ENCODE results near the gene ZNF784.

DNA sequence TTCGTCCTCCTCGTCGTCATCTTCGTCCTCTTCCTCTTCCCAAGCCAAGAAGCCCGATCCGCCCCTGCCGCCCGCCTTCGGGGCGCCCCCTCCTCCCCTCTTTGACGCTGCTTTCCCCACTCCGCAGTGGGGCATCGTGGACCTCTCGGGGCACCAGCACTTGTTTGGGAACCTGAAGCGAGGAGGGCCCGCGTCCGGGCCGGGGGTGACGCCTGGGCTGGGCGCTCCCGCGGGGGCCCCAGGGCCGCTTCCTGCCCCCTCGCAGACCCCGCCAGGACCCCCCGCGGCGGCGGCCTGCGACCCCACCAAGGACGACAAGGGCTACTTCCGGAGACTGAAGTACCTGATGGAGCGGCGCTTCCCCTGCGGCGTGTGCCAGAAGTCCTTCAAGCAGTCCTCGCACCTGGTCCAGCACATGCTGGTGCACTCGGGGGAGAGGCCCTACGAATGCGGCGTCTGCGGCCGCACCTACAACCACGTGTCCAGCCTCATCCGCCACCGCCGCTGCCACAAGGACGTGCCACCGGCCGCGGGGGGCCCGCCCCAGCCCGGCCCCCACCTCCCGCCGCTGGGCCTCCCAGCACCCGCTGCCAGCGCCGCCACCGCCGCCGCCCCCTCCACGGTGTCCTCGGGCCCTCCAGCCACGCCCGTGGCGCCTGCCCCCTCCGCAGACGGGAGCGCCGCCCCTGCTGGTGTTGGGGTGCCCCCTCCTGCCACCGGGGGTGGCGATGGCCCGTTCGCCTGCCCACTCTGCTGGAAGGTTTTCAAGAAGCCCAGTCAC is 10.2 kb downstream of the ZNF784 start:
- TF ChIP-seq, protein P1, sequence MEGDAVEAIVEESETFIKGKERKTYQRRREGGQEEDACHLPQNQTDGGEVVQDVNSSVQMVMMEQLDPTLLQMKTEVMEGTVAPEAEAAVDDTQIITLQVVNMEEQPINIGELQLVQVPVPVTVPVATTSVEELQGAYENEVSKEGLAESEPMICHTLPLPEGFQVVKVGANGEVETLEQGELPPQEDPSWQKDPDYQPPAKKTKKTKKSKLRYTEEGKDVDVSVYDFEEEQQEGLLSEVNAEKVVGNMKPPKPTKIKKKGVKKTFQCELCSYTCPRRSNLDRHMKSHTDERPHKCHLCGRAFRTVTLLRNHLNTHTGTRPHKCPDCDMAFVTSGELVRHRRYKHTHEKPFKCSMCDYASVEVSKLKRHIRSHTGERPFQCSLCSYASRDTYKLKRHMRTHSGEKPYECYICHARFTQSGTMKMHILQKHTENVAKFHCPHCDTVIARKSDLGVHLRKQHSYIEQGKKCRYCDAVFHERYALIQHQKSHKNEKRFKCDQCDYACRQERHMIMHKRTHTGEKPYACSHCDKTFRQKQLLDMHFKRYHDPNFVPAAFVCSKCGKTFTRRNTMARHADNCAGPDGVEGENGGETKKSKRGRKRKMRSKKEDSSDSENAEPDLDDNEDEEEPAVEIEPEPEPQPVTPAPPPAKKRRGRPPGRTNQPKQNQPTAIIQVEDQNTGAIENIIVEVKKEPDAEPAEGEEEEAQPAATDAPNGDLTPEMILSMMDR (IDR thresholded peaks at IDR 0.05; ENCODE audit: low read depth, low read length, missing input control) = no peak
- TF ChIP-seq, protein P2, sequence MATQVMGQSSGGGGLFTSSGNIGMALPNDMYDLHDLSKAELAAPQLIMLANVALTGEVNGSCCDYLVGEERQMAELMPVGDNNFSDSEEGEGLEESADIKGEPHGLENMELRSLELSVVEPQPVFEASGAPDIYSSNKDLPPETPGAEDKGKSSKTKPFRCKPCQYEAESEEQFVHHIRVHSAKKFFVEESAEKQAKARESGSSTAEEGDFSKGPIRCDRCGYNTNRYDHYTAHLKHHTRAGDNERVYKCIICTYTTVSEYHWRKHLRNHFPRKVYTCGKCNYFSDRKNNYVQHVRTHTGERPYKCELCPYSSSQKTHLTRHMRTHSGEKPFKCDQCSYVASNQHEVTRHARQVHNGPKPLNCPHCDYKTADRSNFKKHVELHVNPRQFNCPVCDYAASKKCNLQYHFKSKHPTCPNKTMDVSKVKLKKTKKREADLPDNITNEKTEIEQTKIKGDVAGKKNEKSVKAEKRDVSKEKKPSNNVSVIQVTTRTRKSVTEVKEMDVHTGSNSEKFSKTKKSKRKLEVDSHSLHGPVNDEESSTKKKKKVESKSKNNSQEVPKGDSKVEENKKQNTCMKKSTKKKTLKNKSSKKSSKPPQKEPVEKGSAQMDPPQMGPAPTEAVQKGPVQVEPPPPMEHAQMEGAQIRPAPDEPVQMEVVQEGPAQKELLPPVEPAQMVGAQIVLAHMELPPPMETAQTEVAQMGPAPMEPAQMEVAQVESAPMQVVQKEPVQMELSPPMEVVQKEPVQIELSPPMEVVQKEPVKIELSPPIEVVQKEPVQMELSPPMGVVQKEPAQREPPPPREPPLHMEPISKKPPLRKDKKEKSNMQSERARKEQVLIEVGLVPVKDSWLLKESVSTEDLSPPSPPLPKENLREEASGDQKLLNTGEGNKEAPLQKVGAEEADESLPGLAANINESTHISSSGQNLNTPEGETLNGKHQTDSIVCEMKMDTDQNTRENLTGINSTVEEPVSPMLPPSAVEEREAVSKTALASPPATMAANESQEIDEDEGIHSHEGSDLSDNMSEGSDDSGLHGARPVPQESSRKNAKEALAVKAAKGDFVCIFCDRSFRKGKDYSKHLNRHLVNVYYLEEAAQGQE (IDR thresholded peaks at IDR 0.05) = no peak
- no peak for TF ChIP-seq TAF1 (conservative IDR thresholded peaks at IDR 0.05)
- no peak for TF ChIP-seq JUND (IDR thresholded peaks at IDR 0.05)
- TF ChIP-seq, protein P3, sequence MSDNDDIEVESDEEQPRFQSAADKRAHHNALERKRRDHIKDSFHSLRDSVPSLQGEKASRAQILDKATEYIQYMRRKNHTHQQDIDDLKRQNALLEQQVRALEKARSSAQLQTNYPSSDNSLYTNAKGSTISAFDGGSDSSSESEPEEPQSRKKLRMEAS (IDR thresholded peaks at IDR 0.05) = no peak
